NT2/D1 (cell line): ENCODE results near the gene AFTPH.

Source experiments
- DNase-seq: peaks from one replicate; pipeline ENCODE4 v3.0.0-alpha.2; 2011; ENCODE audit warnings: low read depth, low spot score
- H3K27me3 ChIP-seq: 2 replicates; pipeline ENCODE4 v1.6.0; 2011; ENCODE audit warnings: mild to moderate bottlenecking; ENCODE audit not compliant: insufficient read length, insufficient read depth
- H3K36me3 ChIP-seq: 2 replicates; pipeline ENCODE4 v1.6.1; 2011; ENCODE audit warnings: mild to moderate bottlenecking, low read length, mixed read lengths; ENCODE audit not compliant: insufficient read depth, insufficient read length
- H3K4me1 ChIP-seq: 2 replicates; pipeline ENCODE4 v1.5.1; 2011; ENCODE audit not compliant: insufficient read depth, insufficient read length
- H3K4me3 ChIP-seq: 2 replicates; pipeline ENCODE4 v1.5.1; 2011; ENCODE audit warnings: low read depth; ENCODE audit not compliant: insufficient read length
- H3K9ac ChIP-seq: 2 replicates; pipeline ENCODE4 v1.6.0; 2011; ENCODE audit warnings: low read depth; ENCODE audit not compliant: insufficient read length
- H3K9me3 ChIP-seq: 2 replicates; pipeline ENCODE4 v1.5.1; 2011; ENCODE audit warnings: mild to moderate bottlenecking, low read length; ENCODE audit not compliant: insufficient read depth
- SUZ12 ChIP-seq: IDR thresholded peaks from 2 replicates; pipeline ENCODE4 v1.6.1; 2011; ENCODE audit not compliant: insufficient read length, insufficient read depth; ENCODE audit errors: extremely low read depth
- YY1 ChIP-seq: IDR thresholded peaks from 2 replicates; pipeline ENCODE4 v1.6.1; 2011; ENCODE audit not compliant: insufficient read length, insufficient read depth
- ZNF274 ChIP-seq: IDR thresholded peaks from 2 replicates; pipeline ENCODE4 v1.6.1; 2011; ENCODE audit warnings: mild to moderate bottlenecking, low read depth, low read length

AFTPH gene

GRCh38 chr2:64607381-64608304 lies 83.5 kb downstream of the AFTPH start:
- TF ChIP-seq ZNF274 (no peak), YY1 (no peak), SUZ12 (no peak)
- no peak for DNase-seq
- Histone ChIP-seq H3K4me1 (peaks cover 11% of the 10 kb centered on the region), H3K9ac (no peak overlapping the region), H3K9me3 (peaks cover 8% of the 10 kb centered on the region; the same call in 1 of the 2 replicates), H3K36me3 (no peaks in the 10 kb centered on the region), H3K4me3 (no peak overlapping the region), H3K27me3 (peaks cover 21% of the 10 kb centered on the region)

- peaks cover 21% of the 10 kb centered on the region for H3K27me3 ChIP-seq
- TF ChIP-seq YY1 (no peak), SUZ12 (no peak)
- H3K9me3 ChIP-seq = peaks cover 7% of the 10 kb centered on the region; the same call in 1 of the 2 replicates
- H3K9ac ChIP-seq = peak overlapping the region; percentile 72
- H3K4me3 ChIP-seq = peak overlapping the region; percentile 36
- DNase-seq = no peak
- no peaks in the 10 kb centered on the region for H3K36me3 ChIP-seq
- peaks cover 11% of the 10 kb centered on the region for H3K4me1 ChIP-seq
Observed at GRCh38 chr2:64608867-64609226, 84.7 kb downstream of the AFTPH start.

- H3K27me3 ChIP-seq = peaks cover 21% of the 10 kb centered on the region
Observed at GRCh38 chr2:64609227-64609941, 85.3 kb downstream of the AFTPH start.

GRCh38 chr2:64609942-64610281 lies 85.8 kb downstream of the AFTPH start:
- Histone ChIP-seq H3K9ac (peak overlapping the region; percentile 67), H3K4me3 (peak overlapping the region; percentile 43)
- no peak for DNase-seq

More at GRCh38 chr2:64609227-64609941, 85.3 kb downstream of the AFTPH start:
- Histone ChIP-seq H3K9me3 (peaks cover 2% of the 10 kb centered on the region; the same call in 1 of the 2 replicates), H3K9ac (peak overlapping the region; percentile 72), H3K36me3 (no peaks in the 10 kb centered on the region), H3K4me3 (peak overlapping the region; percentile 43), H3K4me1 (peaks cover 11% of the 10 kb centered on the region)
- DNase-seq = no peak
- TF ChIP-seq ZNF274 (no peak), SUZ12 (no peak), YY1 (no peak)

GRCh38 chr2:64610316-64610855 lies 86.3 kb downstream of the AFTPH start:
- no peak overlapping the region for H3K4me3 ChIP-seq
- H3K27me3 ChIP-seq = peaks cover 21% of the 10 kb centered on the region
- no peak for DNase-seq
- peaks cover 11% of the 10 kb centered on the region for H3K4me1 ChIP-seq
- H3K36me3 ChIP-seq = no peaks in the 10 kb centered on the region
- H3K9me3 ChIP-seq = no peaks in the 10 kb centered on the region
- TF ChIP-seq ZNF274 (no peak), YY1 (no peak), SUZ12 (no peak)
- no peak overlapping the region for H3K9ac ChIP-seq

More at GRCh38 chr2:64609942-64610281, 85.8 kb downstream of the AFTPH start:
- Histone ChIP-seq H3K36me3 (no peaks in the 10 kb centered on the region), H3K9me3 (no peaks in the 10 kb centered on the region), H3K4me1 (peaks cover 11% of the 10 kb centered on the region), H3K27me3 (peaks cover 21% of the 10 kb centered on the region)
- TF ChIP-seq ZNF274 (no peak), SUZ12 (no peak), YY1 (no peak)

GRCh38 chr2:64612575-64613195 lies 88.6 kb downstream of the AFTPH start:
- no peak overlapping the region for H3K9ac ChIP-seq
- peaks cover 21% of the 10 kb centered on the region for H3K27me3 ChIP-seq
- H3K9me3 ChIP-seq = no peaks in the 10 kb centered on the region
- TF ChIP-seq YY1 (no peak), SUZ12 (no peak), ZNF274 (no peak)
- H3K4me3 ChIP-seq = no peak overlapping the region
- peaks cover 8% of the 10 kb centered on the region for H3K4me1 ChIP-seq
- no peaks in the 10 kb centered on the region for H3K36me3 ChIP-seq
- DNase-seq = no peak

- DNase-seq = no peak
- H3K4me1 ChIP-seq = peaks cover 11% of the 10 kb centered on the region
- no peak overlapping the region for H3K4me3 ChIP-seq
- H3K36me3 ChIP-seq = no peaks in the 10 kb centered on the region
- no peak overlapping the region for H3K9ac ChIP-seq
- peaks cover 16% of the 10 kb centered on the region for H3K27me3 ChIP-seq
- TF ChIP-seq YY1 (no peak), SUZ12 (no peak), ZNF274 (no peak)
- no peaks in the 10 kb centered on the region for H3K9me3 ChIP-seq
Observed at GRCh38 chr2:64613276-64613675, 89.1 kb downstream of the AFTPH start.
